ENCODE results near the gene CERT1. TPM values are rescaled to one million over a fixed set of nuclear protein-coding genes. Genes with fewer than 3 reads are reported as not detected.
"Not testable (repeated sequence)": the region's sequence is repeated elsewhere in the genome, so short reads cannot be mapped to it uniquely, and the experiment has no call there.

The CERT1 gene
- 29.3 TPM for total RNA-seq
- long read RNA-seq, transcript COL4A3BP-204 (18 exons, 2,830 nt), result major isoform, 16 of 33 reads
- long read RNA-seq, partial matches to known transcripts, result 8 of 33 reads
- long read RNA-seq, other reads (novel, unspliced or antisense), result 4 of 33 reads

- ATAC-seq (peak; percentile 98), DNase-seq (peak; percentile 97)
- intact Hi-C loops (cut with micrococcal nuclease), result no loop called here
Measured at GRCh38 chr5:75511435-75512382, at the start of gene CERT1, which contains the start of gene POLK. TSS of gene CERT1 (minus strand) at chr5:75511629. CDS start at chr5:75511207, 422 bp downstream. TSS of gene POLK (plus strand) at chr5:75511891.

- DNase-seq; intact Hi-C loops (cut with micrococcal nuclease); ATAC-seq: not testable (repeated sequence)
Measured at GRCh38 chr5:75560655-75561054, 49.2 kb upstream of the CERT1 start.

- intact Hi-C loops (cut with micrococcal nuclease), result no loop called here
- peak; percentile 63 for ATAC-seq
Measured at GRCh38 chr5:75558981-75559632, 47.7 kb upstream of the CERT1 start.

GRCh38 chr5:75558221-75558620, 46.8 kb upstream of the CERT1 start:
- ATAC-seq (no peak), DNase-seq (no peak)
- intact Hi-C loops (cut with micrococcal nuclease), result no loop called here

More at GRCh38 chr5:75558981-75559632, 47.7 kb upstream of the CERT1 start:
- no peak for DNase-seq

- ATAC-seq, result no peak
- intact Hi-C loops (cut with micrococcal nuclease), result no loop called here
- DNase-seq, result no peak
Measured at GRCh38 chr5:75553358-75553757, 41.9 kb upstream of the CERT1 start.

DNA sequence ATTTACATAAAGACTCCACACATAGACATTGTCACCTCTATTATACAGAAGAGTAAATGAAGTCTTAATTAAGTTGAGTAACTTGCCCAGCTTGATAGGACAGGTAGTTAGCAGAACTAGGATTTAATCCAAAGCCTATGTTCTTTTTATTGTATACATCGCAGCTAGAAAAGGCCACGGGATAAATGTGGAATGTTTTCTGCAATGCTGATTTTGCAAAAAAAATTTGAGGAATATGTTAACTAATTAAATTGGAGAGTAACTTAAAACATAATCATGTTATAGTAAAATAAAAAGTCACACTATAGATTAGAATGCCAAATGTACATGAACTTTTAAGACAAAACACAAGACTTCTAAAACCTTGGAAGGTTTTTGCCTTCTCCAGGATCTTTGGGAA, 41.3 kb upstream of the CERT1 start:
- ATAC-seq (no peak), DNase-seq (no peak)
- intact Hi-C loops (cut with micrococcal nuclease), result no loop called here

DNA sequence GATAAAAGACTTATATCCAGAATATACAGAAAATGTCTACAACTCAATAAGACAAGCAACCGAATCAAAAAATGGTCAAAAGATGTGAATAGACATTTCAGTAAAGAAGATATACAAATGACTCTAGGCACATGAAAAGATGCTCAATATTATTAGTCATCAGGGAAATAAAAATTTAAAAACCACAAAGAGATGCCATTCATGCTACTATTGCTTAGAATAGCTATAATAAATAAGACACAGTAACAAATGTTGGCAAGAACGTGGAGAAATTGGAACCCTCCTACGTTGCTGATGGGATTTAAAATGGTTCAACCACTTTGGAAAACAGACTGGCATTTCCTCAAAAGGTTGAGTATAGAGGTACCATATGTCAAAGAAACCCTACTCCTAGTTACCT, 40.0 kb upstream of the CERT1 start:
- intact Hi-C loops (cut with micrococcal nuclease), result no loop called here
- ATAC-seq (no peak), DNase-seq (no peak)

GRCh38 chr5:75550597-75550996, 39.2 kb upstream of the CERT1 start:
- DNase-seq (no peak), ATAC-seq (no peak)
- intact Hi-C loops (cut with micrococcal nuclease), result no loop called here

DNA sequence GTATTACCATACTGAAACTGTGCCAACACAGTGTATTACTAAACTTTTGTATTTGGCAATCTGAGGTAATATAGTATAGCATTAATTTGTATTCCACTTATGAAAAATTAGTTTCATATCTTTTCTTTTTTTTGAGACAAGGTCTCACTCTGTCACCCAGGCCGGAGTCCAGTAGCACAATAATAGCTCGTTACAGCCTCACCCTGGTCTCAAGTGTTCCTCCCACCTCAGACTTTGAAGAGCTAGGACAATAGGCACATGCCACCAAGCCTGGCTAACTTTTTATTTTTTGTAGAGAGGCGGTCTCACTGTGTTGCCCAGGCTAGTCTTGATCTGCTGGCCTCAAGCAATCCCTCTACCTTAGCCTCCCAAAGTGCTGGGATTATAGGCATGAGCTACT, 36.4 kb upstream of the CERT1 start:
- intact Hi-C loops (cut with micrococcal nuclease), result no loop called here
- ATAC-seq, result peak; percentile 54
- DNase-seq, result no peak

DNA sequence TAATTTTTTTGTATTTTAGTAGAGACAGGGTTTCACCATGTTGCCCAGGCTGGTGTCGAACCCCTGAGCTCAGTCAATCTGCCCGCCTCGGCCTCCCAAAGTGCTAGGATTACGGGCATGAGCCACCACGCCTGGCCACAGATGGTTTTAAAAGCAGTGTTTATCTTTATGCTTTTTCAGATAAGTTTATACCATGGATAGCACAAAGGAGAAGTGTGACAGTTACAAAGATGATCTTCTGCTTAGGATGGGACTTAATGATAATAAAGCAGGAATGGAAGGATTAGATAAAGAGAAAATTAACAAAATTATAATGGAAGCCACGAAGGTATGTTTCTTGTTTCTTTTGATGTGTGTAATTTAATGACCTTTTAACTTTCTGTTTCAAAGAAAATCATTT, 35.4 kb upstream of the CERT1 start:
- DNase-seq (no peak), ATAC-seq (no peak)
- intact Hi-C loops (cut with micrococcal nuclease), result no loop called here

- ATAC-seq (no peak), DNase-seq (no peak)
- intact Hi-C loops (cut with micrococcal nuclease), result no loop called here
Measured at GRCh38 chr5:75545131-75545530, 33.7 kb upstream of the CERT1 start.

DNA sequence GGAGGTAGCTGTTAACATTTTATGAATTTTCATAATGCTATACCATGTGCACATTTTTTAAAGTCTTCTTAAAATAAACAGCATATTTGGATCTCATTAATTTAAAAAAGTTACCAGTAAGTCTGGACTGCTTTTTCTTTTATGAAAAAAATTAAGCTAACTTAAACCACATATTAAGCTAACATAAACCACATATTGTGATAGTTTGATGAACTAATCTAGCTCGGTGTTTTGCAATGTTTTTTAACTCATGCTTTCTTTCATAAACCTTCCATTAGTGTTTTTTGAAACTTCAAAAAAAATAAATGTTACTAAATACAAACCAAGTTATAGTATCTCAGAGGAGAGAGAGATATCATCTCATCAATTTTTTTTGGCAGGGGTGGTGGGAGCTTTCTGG, 26.8 kb upstream of the CERT1 start:
- intact Hi-C loops (cut with micrococcal nuclease), result no loop called here
- ATAC-seq, result no peak

DNA sequence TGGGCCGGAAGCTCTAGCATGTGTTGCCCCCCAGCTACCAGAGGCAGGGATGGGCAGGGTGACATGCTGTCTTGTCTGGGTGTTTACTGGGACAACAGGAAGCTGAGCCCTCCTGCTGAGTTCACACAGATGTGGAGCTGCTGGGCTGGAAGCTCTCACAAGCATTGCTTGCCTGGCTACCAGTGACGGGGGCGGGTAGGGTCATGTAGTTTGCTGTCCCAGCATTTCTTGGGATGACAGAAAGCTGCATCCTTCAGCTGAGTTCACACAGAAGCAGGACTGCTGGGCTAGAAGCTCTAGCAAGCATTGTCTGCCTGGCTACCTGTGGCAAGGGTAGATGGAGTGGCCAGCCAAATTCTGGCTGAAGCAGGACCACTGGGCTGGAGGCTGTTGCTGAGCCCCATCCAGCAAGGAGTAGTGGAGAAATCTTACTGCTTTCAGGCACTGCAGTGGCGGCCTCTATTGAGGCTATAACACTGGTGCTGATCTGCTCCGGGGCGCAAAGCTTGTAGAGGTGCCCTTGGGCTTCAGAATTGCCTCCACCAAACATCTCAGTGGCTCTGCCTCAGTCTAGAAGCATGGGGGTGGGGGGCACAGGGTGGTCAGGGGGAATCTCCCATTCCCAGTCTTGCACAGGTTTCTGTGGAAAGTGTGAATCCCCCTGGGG, 25.4 kb upstream of the CERT1 start:
- no peak for DNase-seq
- ATAC-seq, result peak; percentile 17
- intact Hi-C loops (cut with micrococcal nuclease), result no loop called here

More for the DNA sequence above, 26.8 kb upstream of the CERT1 start:
- DNase-seq, result no peak

DNA sequence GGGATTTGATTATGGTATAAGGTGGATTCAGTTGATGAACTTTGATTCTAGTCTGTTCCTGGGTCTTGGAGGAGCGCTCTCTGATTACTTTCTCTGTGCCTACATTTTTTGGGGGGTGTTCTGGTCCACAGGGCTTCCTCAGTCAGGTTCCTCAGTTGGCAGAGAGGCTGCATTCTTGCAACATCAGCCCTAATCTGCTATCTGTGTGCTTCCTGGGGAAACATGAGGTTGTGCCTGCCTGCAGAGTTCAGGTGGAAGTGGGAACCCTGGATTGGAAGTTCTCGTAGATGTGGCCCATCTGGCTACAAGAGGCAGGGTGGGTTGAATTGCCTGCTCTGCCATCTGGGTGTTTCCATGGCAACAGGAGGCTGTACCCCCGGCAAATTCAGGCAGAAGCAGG, 24.7 kb upstream of the CERT1 start:
- ATAC-seq (no peak), DNase-seq (no peak)
- intact Hi-C loops (cut with micrococcal nuclease), result no loop called here

GRCh38 chr5:75534734-75535133, 23.3 kb upstream of the CERT1 start:
- ATAC-seq (no peak), DNase-seq (no peak)
- intact Hi-C loops (cut with micrococcal nuclease), result no loop called here

GRCh38 chr5:75533716-75534115, 22.3 kb upstream of the CERT1 start:
- intact Hi-C loops (cut with micrococcal nuclease); DNase-seq; ATAC-seq: not testable (repeated sequence)

- ATAC-seq (no peak), DNase-seq (no peak)
- intact Hi-C loops (cut with micrococcal nuclease), result no loop called here
Measured at GRCh38 chr5:75532190-75532589, 20.8 kb upstream of the CERT1 start.

GRCh38 chr5:75529185-75529584, 17.8 kb upstream of the CERT1 start:
- DNase-seq (no peak), ATAC-seq (no peak)
- intact Hi-C loops (cut with micrococcal nuclease), result no loop called here

GRCh38 chr5:75526070-75526469, 14.6 kb upstream of the CERT1 start:
- intact Hi-C loops (cut with micrococcal nuclease), result no loop called here
- DNase-seq (no peak), ATAC-seq (no peak)

DNA sequence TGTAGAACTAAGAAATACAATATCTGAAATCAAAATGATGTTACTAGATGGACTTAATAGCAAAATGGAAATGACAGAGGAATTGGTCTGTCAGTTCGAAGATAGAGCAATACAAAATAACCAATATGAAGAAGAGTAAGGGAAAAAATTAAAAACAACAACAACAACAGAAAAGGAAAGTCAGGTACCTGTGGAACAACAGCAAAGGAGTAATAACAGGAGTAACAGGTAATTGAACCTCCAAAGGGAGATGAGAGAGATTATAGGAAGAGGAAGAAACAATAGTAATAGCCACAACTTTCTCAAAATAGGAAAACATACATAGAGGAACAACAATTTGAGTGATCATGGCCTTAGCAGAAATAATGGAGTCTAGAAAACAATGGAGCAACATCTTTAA, 13.9 kb upstream of the CERT1 start:
- no peak for ATAC-seq
- intact Hi-C loops (cut with micrococcal nuclease), result no loop called here
- no peak for DNase-seq

Data from left ventricle myocardium superior (tissue), 1 donor.